IPS-NIHi7 (cell line): ENCODE results near the gene SCAMP4.

ENCODE experiments used
- DNase-seq: peaks from one replicate; pipeline ENCODE4 v3.0.0; 2012; ENCODE audit warnings: mixed read lengths; ENCODE audit errors: extremely low spot score

Gene SCAMP4

GRCh38 chr19:1938071-1938470 lies 32.9 kb downstream of the SCAMP4 start:
- no peak for DNase-seq

- no peak for DNase-seq
Observed at GRCh38 chr19:1941146-1942077, 36.2 kb downstream of the SCAMP4 start, which contains the start of gene CSNK1G2. TSS of gene CSNK1G2 (plus strand) at chr19:1941172. CDS start at chr19:1969773, 28,601 bp downstream.

- peak; percentile 90 for DNase-seq
Observed at GRCh38 chr19:1942078-1942933, 37.1 kb downstream of the SCAMP4 start.

- no peak for DNase-seq
Observed at GRCh38 chr19:1942934-1943555, 37.8 kb downstream of the SCAMP4 start.

- no peak for DNase-seq
Observed at GRCh38 chr19:1943661-1944087, 38.5 kb downstream of the SCAMP4 start.

- DNase-seq: no peak
Observed at GRCh38 chr19:1944088-1944915, 39.1 kb downstream of the SCAMP4 start.

- no peak for DNase-seq
Observed at GRCh38 chr19:1944916-1945561, 39.8 kb downstream of the SCAMP4 start.

- peak; percentile 87 for DNase-seq
Observed at GRCh38 chr19:1945899-1946298, 40.7 kb downstream of the SCAMP4 start.

- DNase-seq: peak; percentile 57
Observed at GRCh38 chr19:1947651-1948209, 42.5 kb downstream of the SCAMP4 start.

- DNase-seq: no peak
Observed at GRCh38 chr19:1949304-1950101, 44.3 kb downstream of the SCAMP4 start.

GRCh38 chr19:1950640-1951039 lies 45.4 kb downstream of the SCAMP4 start:
- no peak for DNase-seq

GRCh38 chr19:1952635-1953034 lies 47.4 kb downstream of the SCAMP4 start:
- DNase-seq: no peak

- no peak for DNase-seq
Observed at GRCh38 chr19:1953037-1953436, 47.8 kb downstream of the SCAMP4 start.

GRCh38 chr19:1953441-1954094 lies 48.4 kb downstream of the SCAMP4 start:
- no peak for DNase-seq

- DNase-seq: no peak
Observed at GRCh38 chr19:1954532-1954933, 49.3 kb downstream of the SCAMP4 start.

- DNase-seq: no peak
Observed at GRCh38 chr19:1955171-1956121, 50.2 kb downstream of the SCAMP4 start.

GRCh38 chr19:1956122-1956494 lies 50.9 kb downstream of the SCAMP4 start:
- DNase-seq: no peak
